CD4-positive, alpha-beta T cell treated with Interleukin-4 for 4 hours (primary cell): Measurements from ENCODE around the gene SCYL3.
"Not testable (repeated sequence)": the region's sequence is repeated elsewhere in the genome, so short reads cannot be mapped to it uniquely, and the experiment has no call there.

ENCODE experiments used
- DNase-seq: peaks from one replicate; pipeline ENCODE4 v3.0.0-alpha.2; 2020

The SCYL3 gene

GRCh38 chr1:169893645-169894423 lies at the start of gene SCYL3:
TSS of gene SCYL3 (minus strand) at chr1:169893896. CDS start at chr1:169888840, 5,056 bp downstream.
- DNase-seq: peak; percentile 96

- DNase-seq: no peak
These were observed 48.5 kb upstream of the SCYL3 start for GRCh38 chr1:169941982-169942830.

DNA sequence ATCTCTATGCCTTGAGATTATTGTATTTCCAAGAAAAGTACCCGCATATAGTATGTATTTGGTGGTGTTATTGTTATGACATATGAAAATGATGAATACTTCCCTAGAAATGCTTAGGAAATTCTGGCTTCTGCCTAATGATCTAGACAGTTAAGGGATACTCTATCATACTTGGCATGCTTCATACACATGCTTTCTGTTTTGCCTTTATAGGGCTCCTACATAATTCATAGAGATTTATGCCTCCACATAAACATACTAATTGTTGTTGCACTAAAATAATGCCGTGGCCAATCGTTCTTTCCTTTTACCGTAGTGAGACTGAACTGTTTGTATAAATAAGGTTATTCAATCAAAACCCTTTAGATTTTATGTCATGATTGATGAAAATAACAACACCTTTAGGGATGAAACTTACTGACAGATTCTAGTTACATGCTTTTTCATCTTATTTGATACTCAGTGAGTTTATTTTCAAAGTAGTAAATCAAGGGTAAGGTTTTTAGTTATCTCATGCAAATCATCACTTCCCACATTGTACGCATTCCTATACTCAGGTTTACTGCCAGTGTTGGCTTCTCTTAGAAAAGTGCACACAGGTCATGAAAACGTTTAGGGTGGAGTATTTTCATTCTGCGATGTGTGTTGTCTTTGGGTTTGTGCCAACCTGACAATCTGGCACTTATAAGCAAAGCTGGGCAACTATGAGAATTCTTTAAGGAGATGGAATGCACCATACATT lies 40.5 kb upstream of the SCYL3 start:
- no peak for DNase-seq

DNA sequence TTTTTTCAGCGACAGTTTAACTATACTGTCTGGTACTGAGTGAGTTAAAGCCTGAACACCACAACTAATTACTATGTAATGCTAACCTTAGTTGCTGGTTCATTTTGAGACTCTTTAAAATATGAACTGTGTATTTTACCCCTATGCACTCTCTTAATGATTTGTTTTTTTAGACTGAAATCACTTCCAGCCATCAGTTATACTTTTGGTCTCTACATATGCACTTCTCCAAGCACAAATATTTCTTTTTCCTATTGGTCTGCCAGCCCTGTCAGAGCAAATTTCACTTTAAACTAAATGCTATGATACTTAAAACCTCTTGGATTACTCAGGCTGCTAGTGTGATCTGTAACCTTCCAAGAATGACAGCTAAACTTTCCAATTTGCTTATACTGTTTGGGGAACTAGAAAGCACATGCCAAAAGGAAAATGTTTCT lies 38.1 kb upstream of the SCYL3 start:
- no peak for DNase-seq

DNA sequence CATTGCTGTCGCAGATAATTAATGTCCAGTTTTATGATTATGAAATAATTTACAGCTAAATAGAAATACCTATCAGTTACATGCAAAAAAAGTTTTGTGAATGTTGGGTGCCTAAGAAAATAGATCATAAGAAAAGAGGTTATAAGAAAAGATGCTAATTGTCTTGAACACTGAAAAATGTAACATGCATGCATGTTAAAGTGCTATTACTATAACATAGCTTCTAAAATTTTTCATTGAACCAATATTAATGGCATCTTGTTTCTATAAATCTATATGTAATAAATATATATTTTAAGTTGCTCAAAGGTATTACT lies 35.5 kb upstream of the SCYL3 start:
- no peak for DNase-seq

DNA sequence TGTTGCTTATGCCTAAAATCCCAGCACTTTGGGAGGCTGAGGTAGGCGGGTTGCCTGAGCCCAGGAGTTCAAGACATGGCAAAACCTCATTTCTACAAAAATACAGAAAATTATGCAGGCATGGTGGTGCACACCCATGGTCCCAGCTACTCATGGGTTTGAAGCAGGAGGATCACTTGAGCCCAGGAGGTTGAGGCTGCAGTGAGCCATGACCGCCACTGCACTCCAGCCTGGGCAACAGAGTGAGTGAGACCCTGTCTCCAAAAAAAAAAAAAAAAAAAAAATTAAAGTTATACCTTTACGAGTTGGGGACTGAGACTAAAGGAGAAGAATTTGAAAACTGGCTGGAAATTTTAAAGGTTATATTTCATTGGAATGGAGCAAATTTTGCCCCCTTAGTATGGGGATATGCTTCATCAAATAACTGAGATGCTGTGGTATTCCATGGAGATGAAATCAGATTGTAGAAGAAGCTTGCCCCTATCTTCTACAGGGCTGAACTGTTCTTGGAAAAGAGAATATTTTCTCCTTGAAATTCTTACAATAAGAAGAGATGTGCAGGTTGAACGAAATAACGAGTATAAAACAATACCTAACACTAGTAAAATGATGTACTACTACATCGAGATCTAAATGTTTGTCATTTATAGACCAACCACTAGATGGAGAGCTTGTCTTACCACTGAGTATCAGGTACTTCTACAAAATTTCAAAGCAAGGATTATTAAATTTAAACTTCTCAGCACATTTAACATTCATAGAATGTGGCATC lies 34.9 kb upstream of the SCYL3 start:
- peak; percentile 57 for DNase-seq

GRCh38 chr1:169925505-169926482 lies 32.1 kb upstream of the SCYL3 start:
- peak; percentile 10 for DNase-seq

DNA sequence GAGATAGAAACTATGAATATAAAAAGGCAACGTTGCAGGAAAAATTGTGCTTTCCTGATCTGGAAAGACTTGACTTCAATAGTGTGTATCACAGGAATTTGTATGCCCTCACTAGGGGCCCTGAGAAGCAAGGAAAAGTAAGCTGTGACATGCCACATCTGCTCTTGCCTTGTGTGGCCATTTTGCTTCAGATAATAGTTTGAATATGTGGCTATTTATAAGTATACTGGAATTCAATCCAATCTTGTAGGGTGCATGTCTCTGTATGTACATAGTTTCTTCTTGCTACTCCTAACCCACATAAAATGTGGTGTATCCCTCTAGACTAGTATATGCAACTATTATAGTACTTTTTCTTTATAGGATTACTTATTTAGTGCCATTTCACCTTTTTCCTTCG lies 31.1 kb upstream of the SCYL3 start:
- no peak for DNase-seq

DNA sequence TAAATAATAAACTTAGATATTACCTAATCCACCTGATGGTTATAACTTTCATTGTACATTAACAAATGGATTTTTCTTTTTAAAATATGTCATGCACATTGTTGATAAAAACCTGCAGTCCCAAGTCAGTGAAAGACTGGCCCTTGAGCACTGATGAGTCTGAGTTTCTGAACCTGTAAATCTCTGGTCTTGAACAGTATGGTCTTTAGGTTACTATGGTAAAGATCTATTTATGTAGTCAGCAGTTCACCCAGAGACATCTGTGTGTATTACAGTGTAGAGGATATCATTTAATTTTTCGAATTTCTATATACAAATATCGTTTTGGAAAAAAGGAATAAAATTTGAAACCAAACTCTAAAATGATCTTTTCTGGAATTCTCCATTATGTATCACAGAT lies 30.4 kb upstream of the SCYL3 start:
- DNase-seq: no peak

DNA sequence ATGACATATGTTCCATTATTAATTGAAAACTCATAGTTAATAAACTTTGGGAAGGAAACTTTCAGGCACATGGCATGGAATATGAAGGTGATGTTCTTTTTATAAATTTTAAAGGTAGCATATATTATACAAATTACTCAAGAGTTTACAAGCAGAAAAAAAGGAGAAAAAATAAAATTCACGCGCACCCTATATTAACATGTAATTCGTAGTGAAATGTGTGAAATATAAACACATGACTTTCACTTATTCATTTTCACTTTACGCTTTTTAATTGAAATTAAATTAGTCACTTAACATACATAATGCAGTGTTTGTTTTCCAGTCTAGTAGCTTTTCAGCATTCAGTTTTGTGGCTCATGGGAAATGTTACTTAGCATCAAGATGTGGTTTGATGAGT lies 27.4 kb upstream of the SCYL3 start:
- no peak for DNase-seq

GRCh38 chr1:169918927-169919326 lies 25.2 kb upstream of the SCYL3 start:
- DNase-seq: no peak

GRCh38 chr1:169918220-169918619 lies 24.5 kb upstream of the SCYL3 start:
- DNase-seq: not testable (repeated sequence)

DNA sequence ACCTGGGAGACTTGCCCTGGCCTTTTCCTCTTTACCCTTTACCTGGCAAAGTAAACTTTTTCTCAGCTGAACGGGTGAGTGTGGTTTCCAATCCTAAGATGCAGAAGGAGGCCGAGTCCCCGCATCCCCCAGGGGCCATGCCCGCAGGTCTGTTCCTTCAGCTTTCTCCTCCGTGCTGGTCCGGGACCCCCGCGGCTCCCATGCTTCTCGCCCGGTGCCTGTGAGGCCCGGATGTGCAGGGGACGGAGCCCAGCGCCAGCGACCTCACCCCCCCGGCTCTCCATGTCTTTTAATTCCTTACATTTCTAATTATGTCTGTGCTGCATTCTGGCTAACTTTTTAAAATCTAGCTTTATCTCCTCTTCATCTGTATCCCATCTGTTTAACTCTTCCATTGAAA lies 21.5 kb upstream of the SCYL3 start:
- DNase-seq: no peak

GRCh38 chr1:169914531-169914930 lies 20.8 kb upstream of the SCYL3 start:
- DNase-seq: no peak

DNA sequence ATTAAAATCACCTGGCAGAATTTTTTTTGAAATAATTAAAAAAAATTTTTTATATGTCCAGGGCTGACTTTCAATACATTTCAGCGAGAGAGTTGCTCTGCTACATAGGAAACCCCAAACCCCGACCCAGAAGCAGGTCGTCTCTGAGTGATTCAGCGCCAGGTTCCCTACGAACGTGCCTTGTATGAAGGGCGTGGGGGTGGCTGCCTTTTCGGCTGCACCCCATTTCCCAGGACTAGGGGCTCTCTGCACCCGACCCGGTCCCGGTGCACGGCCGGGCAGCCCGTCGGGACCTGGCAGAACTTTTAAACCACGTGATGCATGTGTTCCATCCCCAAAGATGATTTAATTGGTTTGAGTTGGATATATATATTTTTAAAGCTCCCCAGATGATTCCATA lies 15.8 kb upstream of the SCYL3 start:
- DNase-seq: no peak

- no peak for DNase-seq
These were observed 13.2 kb upstream of the SCYL3 start for GRCh38 chr1:169906938-169907337.

GRCh38 chr1:169904834-169905233 lies 11.1 kb upstream of the SCYL3 start:
- DNase-seq: no peak

- DNase-seq: no peak
These were observed 9.1 kb upstream of the SCYL3 start for GRCh38 chr1:169902751-169903150.

- no peak for DNase-seq
These were observed 7.4 kb upstream of the SCYL3 start for GRCh38 chr1:169901115-169901514.

GRCh38 chr1:169900571-169900970 lies 6.9 kb upstream of the SCYL3 start:
- DNase-seq: no peak

DNA sequence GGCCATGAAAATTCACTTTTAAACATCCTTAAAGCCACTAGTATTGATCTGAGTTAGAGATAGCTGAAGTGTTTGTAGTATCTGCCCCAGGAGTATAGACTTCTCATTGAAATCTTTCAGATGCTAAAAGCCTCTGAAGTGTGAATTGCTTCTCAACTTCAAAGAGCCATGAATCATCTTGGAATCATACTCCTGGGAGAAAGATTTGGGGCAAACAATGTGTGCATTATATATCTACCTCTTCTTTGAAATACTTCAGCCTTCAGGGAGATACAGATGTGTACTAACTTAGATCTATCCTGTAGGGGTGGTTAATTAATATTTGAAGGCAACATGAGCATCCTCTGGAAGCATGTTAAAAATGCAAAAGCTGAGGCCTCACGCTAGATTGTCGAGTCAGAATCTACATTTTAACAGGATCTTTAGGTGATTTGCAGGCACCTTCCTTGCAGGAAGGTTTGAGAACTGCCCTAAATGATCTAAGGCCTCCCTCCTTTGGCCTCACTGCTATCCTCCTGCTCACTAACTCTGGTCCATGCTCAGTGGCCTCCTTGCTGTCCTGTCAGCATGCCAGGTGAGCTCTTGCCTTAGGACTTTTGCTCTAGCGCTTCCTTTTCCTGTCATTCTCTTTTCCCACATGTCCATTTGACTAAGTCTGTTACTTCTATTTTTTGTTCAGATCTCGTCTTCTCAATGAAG lies 6.0 kb upstream of the SCYL3 start:
- DNase-seq: no peak
